ENCODE measurements around the gene MRTFA.

- TF ChIP-seq SUZ12 (IDR thresholded peaks at IDR 0.05) (no peak), HDGF (IDR thresholded peaks at IDR 0.05; ENCODE audit: borderline replicate concordance) (no peak), ZNF384 (IDR thresholded peaks at IDR 0.05) (no peak), FOXM1 (IDR thresholded peaks at IDR 0.05; ENCODE audit: borderline replicate concordance) (no peak), CTBP1 (IDR thresholded peaks at IDR 0.05; ENCODE audit: borderline replicate concordance) (peak; percentile 62; the same call in 1 of the 2 replicates), TARDBP (IDR thresholded peaks at IDR 0.05) (no peak), NFRKB (IDR thresholded peaks at IDR 0.05) (no peak), BHLHE40 (IDR thresholded peaks at IDR 0.05; ENCODE audit: borderline replicate concordance) (no peak)
Observed at GRCh38 chr22:40636380-40637182, at the start of gene MRTFA.
